ENCODE measurements around the gene AGAP1.

The AGAP1 gene

GRCh38 chr2:235833971-235834620, 340.3 kb downstream of the AGAP1 start:
- DNase-seq, result no peak

- no peak for DNase-seq
Observed at GRCh38 chr2:235834781-235835180, 340.9 kb downstream of the AGAP1 start.

- DNase-seq, result no peak
Observed at GRCh38 chr2:235835810-235836209, 342.0 kb downstream of the AGAP1 start.

GRCh38 chr2:235836491-235836911, 342.7 kb downstream of the AGAP1 start:
- no peak for DNase-seq

- no peak for DNase-seq
Observed at GRCh38 chr2:235839226-235839625, 345.4 kb downstream of the AGAP1 start.

- no peak for DNase-seq
Observed at GRCh38 chr2:235839974-235840373, 346.1 kb downstream of the AGAP1 start.

- DNase-seq, result no peak
Observed at GRCh38 chr2:235841863-235842262, 348.0 kb downstream of the AGAP1 start.

GRCh38 chr2:235842941-235843340, 349.1 kb downstream of the AGAP1 start:
- DNase-seq, result no peak

GRCh38 chr2:235843591-235844395, 349.9 kb downstream of the AGAP1 start:
- DNase-seq, result no peak

- DNase-seq, result no peak
Observed at GRCh38 chr2:235844561-235844960, 350.7 kb downstream of the AGAP1 start.

GRCh38 chr2:235845245-235845644, 351.4 kb downstream of the AGAP1 start:
- no peak for DNase-seq

- DNase-seq, result no peak
Observed at GRCh38 chr2:235847576-235847975, 353.7 kb downstream of the AGAP1 start.

GRCh38 chr2:235848055-235848454, 354.2 kb downstream of the AGAP1 start:
- no peak for DNase-seq

GRCh38 chr2:235848946-235849345, 355.1 kb downstream of the AGAP1 start:
- DNase-seq, result no peak

- DNase-seq, result no peak
Observed at GRCh38 chr2:235849489-235849888, 355.6 kb downstream of the AGAP1 start.

- no peak for DNase-seq
Observed at GRCh38 chr2:235850289-235850688, 356.4 kb downstream of the AGAP1 start.

- no peak for DNase-seq
Observed at GRCh38 chr2:235850771-235851551, 357.1 kb downstream of the AGAP1 start.

GRCh38 chr2:235851828-235852525, 358.1 kb downstream of the AGAP1 start:
- DNase-seq, result no peak

GRCh38 chr2:235852526-235852920, 358.7 kb downstream of the AGAP1 start:
- DNase-seq, result no peak

- DNase-seq, result no peak
Observed at GRCh38 chr2:235854276-235854675, 360.4 kb downstream of the AGAP1 start.

- no peak for DNase-seq
Observed at GRCh38 chr2:235855011-235855410, 361.2 kb downstream of the AGAP1 start.

GRCh38 chr2:235856151-235856854, 362.5 kb downstream of the AGAP1 start:
- DNase-seq, result no peak

Measured in CD4-positive, alpha-beta T cell treated with Interleukin-4 for 4 hours (primary cell).